ENCODE measurements around the gene NISCH.
A peak's percentile ranks its signal among the peaks of the same experiment; 100 is the strongest.

Gene NISCH

GRCh38 chr3:52455283-52456168 lies at the start of gene NISCH:
Gene NISCH (plus strand): TSS chr3:52455604. CDS start chr3:52455642, 38 bp downstream.
- DNase-seq (ENCODE audit: low spot score) (peak; percentile 81), ATAC-seq (ENCODE audit: low read depth) (peak; percentile 64)
- TF ChIP-seq CTCF (IDR thresholded peaks at IDR 0.05; ENCODE audit: poor library complexity, severe bottlenecking), result no peak
- Histone ChIP-seq H3K36me3 (ENCODE audit: low read depth) (peaks cover 27% of the 10 kb centered on the region), H3K4me1 (ENCODE audit: insufficient read depth, poor library complexity, severe bottlenecking) (peaks cover 24% of the 10 kb centered on the region), H3K4me3 (ENCODE audit: severe bottlenecking) (peak within 1 kb of the TSS; percentile 88), H3K27ac (ENCODE audit: poor library complexity, severe bottlenecking) (peak within 1 kb of the TSS; percentile 72), H3K9me3 (ENCODE audit: severe bottlenecking) (no peaks in the 10 kb centered on the region), H3K27me3 (ENCODE audit: insufficient read depth, poor library complexity, severe bottlenecking) (no peaks in the 10 kb centered on the region)

GRCh38 chr3:52406231-52406661 lies 49.2 kb upstream of the NISCH start:
- Histone ChIP-seq H3K27ac (ENCODE audit: poor library complexity, severe bottlenecking) (peak overlapping the region; percentile 94), H3K36me3 (ENCODE audit: low read depth) (peaks cover 72% of the 10 kb centered on the region)

GRCh38 chr3:52406791-52407510 lies 48.5 kb upstream of the NISCH start:
- peak; percentile 47 for DNase-seq (ENCODE audit: low spot score)
- Histone ChIP-seq H3K4me1 (ENCODE audit: insufficient read depth, poor library complexity, severe bottlenecking) (peaks cover 23% of the 10 kb centered on the region), H3K4me3 (ENCODE audit: severe bottlenecking) (no peak overlapping the region), H3K36me3 (ENCODE audit: low read depth) (peaks cover 67% of the 10 kb centered on the region), H3K27me3 (ENCODE audit: insufficient read depth, poor library complexity, severe bottlenecking) (no peaks in the 10 kb centered on the region), H3K9me3 (ENCODE audit: severe bottlenecking) (no peaks in the 10 kb centered on the region), H3K27ac (ENCODE audit: poor library complexity, severe bottlenecking) (peak overlapping the region; percentile 94)
- no peak for ATAC-seq (ENCODE audit: low read depth)
- no peak for TF ChIP-seq CTCF (IDR thresholded peaks at IDR 0.05; ENCODE audit: poor library complexity, severe bottlenecking)

More at GRCh38 chr3:52406231-52406661, 49.2 kb upstream of the NISCH start:
- Histone ChIP-seq H3K9me3 (ENCODE audit: severe bottlenecking) (no peaks in the 10 kb centered on the region), H3K27me3 (ENCODE audit: insufficient read depth, poor library complexity, severe bottlenecking) (no peaks in the 10 kb centered on the region), H3K4me1 (ENCODE audit: insufficient read depth, poor library complexity, severe bottlenecking) (peaks cover 23% of the 10 kb centered on the region), H3K4me3 (ENCODE audit: severe bottlenecking) (no peak overlapping the region)
- ATAC-seq (ENCODE audit: low read depth) (peak; percentile 66), DNase-seq (ENCODE audit: low spot score) (peak; percentile 96)
- TF ChIP-seq CTCF (IDR thresholded peaks at IDR 0.05; ENCODE audit: poor library complexity, severe bottlenecking), result no peak

- Histone ChIP-seq H3K27me3 (ENCODE audit: insufficient read depth, poor library complexity, severe bottlenecking) (no peaks in the 10 kb centered on the region), H3K9me3 (ENCODE audit: severe bottlenecking) (no peaks in the 10 kb centered on the region), H3K4me1 (ENCODE audit: insufficient read depth, poor library complexity, severe bottlenecking) (peaks cover 23% of the 10 kb centered on the region), H3K4me3 (ENCODE audit: severe bottlenecking) (no peak overlapping the region), H3K27ac (ENCODE audit: poor library complexity, severe bottlenecking) (peak overlapping the region; percentile 94), H3K36me3 (ENCODE audit: low read depth) (peaks cover 59% of the 10 kb centered on the region)
- DNase-seq (ENCODE audit: low spot score) (peak; percentile 30), ATAC-seq (ENCODE audit: low read depth) (no peak)
- TF ChIP-seq CTCF (IDR thresholded peaks at IDR 0.05; ENCODE audit: poor library complexity, severe bottlenecking), result no peak
Observed at GRCh38 chr3:52407779-52408178, 47.6 kb upstream of the NISCH start.

Measured in RWPE2 (cell line).